HUES6 (cell line): ENCODE data around the gene USP34.
A peak's percentile ranks its signal among the peaks of the same experiment; 100 is the strongest.

Source experiments
- H3K27ac ChIP-seq: 2 replicates; pipeline ENCODE4 v1.7.0; 2013; ENCODE audit warnings: low read depth, mild to moderate bottlenecking, low read length, inconsistent platforms
- H3K27me3 ChIP-seq: 2 replicates; pipeline ENCODE4 v1.6.1; 2013; ENCODE audit warnings: low read length; ENCODE audit not compliant: control insufficient read depth, insufficient read depth
- H3K36me3 ChIP-seq: 2 replicates; pipeline ENCODE4 v1.6.1; 2013; ENCODE audit warnings: low read length; ENCODE audit not compliant: control insufficient read depth, insufficient read depth
- H3K4me1 ChIP-seq: 2 replicates; pipeline ENCODE4 v1.6.1; 2013; ENCODE audit warnings: low read length; ENCODE audit not compliant: control insufficient read depth, insufficient read depth
- H3K4me3 ChIP-seq: 2 replicates; pipeline ENCODE4 v1.5.1; 2013; ENCODE audit warnings: low read depth, low read length
- H3K9ac ChIP-seq: one replicate; pipeline ENCODE4 v1.6.1; 2013; ENCODE audit warnings: mild to moderate bottlenecking, low read length
- H3K9me3 ChIP-seq: 2 replicates; pipeline ENCODE4 v1.6.1; 2013; ENCODE audit warnings: low read depth, low read length; ENCODE audit not compliant: control insufficient read depth, insufficient read depth

USP34 gene

DNA sequence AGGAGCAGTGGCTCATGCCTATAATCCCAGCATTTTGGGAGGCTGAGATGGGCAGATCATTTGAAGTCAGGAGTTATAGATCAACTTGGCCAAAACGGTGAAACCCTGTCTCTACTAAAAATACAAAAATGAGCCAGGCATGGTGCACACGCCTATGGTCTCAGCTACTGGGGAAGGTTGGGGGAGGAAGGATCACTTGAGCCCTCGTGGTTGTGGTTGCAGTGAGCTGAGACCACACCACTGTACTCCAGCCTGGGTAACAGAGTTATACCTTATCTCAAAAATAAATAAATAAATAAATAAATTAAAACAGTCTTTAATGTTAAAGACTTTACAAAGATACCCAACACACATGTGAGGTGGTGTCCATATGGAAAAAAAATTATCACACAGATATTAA is 174.9 kb downstream of the USP34 start:
- Histone ChIP-seq H3K36me3 (peaks cover 58% of the 10 kb centered on the region), H3K4me3 (no peak overlapping the region), H3K27ac (no peak overlapping the region), H3K9me3 (no peaks in the 10 kb centered on the region), H3K4me1 (no peaks in the 10 kb centered on the region), H3K9ac (no peak overlapping the region), H3K27me3 (no peaks in the 10 kb centered on the region)

DNA sequence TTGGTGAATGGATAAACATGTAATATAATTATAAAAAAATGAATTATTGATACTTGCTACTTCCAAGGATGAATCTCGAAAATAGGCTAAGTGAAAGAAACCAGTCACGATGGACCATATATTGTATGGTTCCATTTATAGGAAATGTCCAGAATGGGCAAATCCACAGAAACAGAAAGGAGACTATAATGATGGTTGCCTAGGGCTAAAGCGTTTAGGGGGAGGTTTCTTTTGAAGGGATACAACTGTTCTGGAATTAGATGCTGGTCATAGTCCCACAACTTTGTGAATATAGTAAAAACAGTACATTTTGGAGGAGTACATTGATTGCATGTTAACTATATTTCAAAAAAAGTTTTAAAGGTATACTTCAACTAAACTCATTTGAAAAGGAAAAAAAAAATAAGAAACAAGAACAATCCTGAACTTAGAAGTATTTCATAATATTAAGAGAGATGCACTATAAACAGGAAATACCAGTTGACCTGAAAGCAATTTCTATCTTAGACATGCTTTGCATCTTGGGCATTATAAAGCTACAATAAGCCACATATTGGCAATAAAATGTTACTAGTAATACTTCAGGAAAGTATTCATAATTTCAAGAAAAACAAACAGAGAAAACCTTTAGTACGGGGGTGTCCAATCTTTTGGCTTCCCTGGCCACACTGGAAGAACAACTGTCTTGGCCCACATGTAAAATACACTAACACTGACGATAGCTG is 178.9 kb downstream of the USP34 start:
- Histone ChIP-seq H3K4me1 (no peaks in the 10 kb centered on the region), H3K27me3 (no peaks in the 10 kb centered on the region), H3K4me3 (no peak overlapping the region), H3K9ac (no peak overlapping the region), H3K36me3 (peaks cover 73% of the 10 kb centered on the region), H3K27ac (no peak overlapping the region), H3K9me3 (no peaks in the 10 kb centered on the region)

DNA sequence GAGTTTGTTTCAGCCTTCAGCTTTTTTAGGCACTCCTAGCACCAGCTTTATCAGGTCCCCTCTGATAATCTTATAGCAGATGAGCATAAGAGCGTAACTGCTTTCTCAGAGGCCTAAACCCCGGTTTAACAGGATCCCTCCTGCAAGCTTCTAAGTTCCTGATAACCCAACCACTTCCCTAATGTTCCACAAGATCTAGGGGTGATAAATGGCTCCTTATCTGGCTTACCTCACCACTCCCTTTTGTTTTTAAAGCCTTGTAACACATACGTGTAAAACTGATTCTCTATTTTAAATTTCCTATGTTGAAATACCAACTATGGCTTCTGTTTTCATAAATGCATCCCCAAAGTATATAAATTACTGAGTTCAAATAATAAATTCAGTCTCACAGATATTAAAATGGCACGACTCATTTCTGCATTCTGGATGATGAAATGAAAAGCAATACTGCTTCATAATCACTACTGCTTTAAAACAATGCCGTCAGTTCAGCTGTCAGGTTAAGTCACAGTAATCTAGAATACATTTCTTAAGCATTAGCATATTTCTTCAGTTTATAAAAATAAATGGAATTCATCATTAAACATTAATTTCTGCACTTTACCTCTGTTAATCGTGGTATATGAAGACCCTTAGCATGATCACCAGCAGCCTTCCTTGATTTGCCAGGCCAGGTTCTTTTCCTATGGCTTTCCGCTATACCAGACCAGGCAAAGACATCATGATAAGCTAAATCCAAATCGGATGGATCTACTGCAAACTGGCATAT is 182.6 kb downstream of the USP34 start:
- no peaks in the 10 kb centered on the region for H3K4me1 ChIP-seq
- no peak overlapping the region for H3K9ac ChIP-seq
- H3K27ac ChIP-seq = no peak overlapping the region
- H3K36me3 ChIP-seq = peaks cover 47% of the 10 kb centered on the region
- H3K9me3 ChIP-seq = no peaks in the 10 kb centered on the region
- H3K4me3 ChIP-seq = no peak overlapping the region
- H3K27me3 ChIP-seq = no peaks in the 10 kb centered on the region

DNA sequence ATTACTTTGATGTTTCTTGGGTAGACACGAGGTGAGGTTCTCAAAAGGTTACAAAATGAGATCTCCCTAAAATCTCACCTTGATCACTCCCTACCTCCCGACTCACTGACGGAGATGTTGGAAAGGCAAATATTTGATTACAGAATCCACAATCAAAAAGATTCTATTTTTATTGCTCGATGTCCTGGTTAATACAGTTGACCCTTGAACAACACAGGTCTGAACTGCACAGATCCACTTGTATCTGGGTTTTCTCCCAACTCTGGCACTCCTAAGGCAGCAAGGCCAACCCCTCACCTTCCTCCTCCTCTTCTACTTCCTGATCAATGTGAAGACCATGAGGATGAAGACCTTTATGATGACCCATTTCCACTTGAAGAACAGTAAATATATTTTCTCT is 183.6 kb downstream of the USP34 start:
- Histone ChIP-seq H3K9me3 (no peaks in the 10 kb centered on the region), H3K27me3 (no peaks in the 10 kb centered on the region), H3K4me1 (no peaks in the 10 kb centered on the region), H3K36me3 (peaks cover 52% of the 10 kb centered on the region), H3K9ac (no peak overlapping the region), H3K27ac (no peak overlapping the region), H3K4me3 (no peak overlapping the region)

DNA sequence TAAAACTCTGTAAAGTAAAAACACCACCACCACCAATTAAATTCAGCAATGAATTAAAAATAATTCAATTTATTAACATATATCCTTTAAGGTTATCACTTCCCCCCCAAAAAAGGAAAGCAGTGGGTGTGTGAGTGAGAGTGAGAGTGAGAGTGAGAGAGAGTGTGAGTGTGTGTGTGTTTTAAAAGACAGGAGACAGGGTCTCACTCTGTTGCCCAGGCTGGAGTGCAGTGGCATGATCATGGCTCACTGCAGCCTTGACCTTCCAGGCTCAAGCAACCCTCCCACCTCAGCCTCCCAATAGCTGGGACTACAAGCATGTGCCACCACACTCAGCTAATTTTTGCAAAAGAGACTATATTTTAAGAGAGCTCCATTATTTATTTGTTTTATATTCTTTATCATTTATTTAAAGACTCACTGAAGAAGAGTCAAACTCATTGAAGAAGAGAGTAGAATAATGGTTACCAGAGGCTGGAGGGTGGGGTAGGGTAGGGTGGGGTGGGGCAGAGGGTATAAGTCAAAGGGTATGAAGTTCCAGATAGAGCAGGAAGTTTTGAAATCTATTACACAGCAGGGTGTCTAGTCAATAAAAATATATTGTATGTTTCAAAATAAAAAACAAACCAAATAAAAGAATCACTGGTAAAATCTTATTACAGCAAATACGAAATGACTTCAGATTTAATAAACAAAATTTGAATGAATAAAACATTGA is 187.3 kb downstream of the USP34 start:
- H3K36me3 ChIP-seq = peaks cover 40% of the 10 kb centered on the region

DNA sequence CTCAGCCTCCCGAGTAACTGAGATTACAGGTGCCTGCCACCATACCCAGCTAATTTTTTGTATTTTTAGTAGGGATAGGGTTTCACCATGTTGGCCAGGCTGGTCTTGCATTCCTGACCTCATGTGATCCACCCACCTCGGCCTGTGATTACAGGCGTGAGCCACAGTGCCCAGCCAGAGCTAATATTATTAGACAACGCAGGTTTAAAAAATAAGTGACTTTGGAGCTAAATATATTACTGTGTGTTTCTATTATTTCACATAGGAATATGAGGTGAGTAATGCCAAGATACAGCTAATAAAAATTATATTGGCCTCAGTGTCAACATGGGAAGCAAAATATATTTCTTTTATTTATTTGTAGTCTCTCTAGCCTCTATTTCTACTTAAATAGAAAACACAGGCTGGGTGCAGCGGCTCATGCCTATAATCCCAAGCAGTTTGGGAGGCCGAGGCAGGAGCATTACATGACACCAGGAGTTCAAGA is 188.7 kb downstream of the USP34 start:
- no peak overlapping the region for H3K9ac ChIP-seq
- no peaks in the 10 kb centered on the region for H3K4me1 ChIP-seq
- no peaks in the 10 kb centered on the region for H3K9me3 ChIP-seq
- H3K36me3 ChIP-seq = peaks cover 38% of the 10 kb centered on the region
- no peak overlapping the region for H3K4me3 ChIP-seq
- no peak overlapping the region for H3K27ac ChIP-seq
- no peaks in the 10 kb centered on the region for H3K27me3 ChIP-seq

More for the DNA sequence above, 187.3 kb downstream of the USP34 start:
- Histone ChIP-seq H3K27ac (no peak overlapping the region), H3K4me3 (no peak overlapping the region), H3K4me1 (no peaks in the 10 kb centered on the region), H3K9ac (no peak overlapping the region), H3K27me3 (no peaks in the 10 kb centered on the region), H3K9me3 (no peaks in the 10 kb centered on the region)

DNA sequence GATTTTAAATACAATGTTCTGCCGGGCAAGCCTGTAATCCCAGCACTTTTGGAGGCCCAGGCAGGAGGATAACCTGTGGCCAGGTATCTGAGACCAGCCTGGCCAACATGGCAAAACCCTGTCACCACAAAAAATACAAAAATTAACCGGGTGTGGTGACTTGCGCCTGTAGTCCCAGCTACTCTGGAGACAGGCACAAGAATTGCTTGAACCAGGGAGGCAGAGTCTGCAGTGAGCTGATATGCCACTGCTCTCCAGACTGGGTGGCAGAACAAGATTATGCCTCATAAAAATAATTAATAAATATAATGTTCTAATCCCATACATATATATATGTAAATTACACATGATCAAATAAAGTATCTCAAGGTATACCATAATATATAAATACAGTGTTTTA is 189.6 kb downstream of the USP34 start:
- Histone ChIP-seq H3K4me3 (no peak overlapping the region), H3K36me3 (peaks cover 42% of the 10 kb centered on the region), H3K9ac (no peak overlapping the region), H3K27ac (no peak overlapping the region), H3K4me1 (no peaks in the 10 kb centered on the region), H3K9me3 (no peaks in the 10 kb centered on the region), H3K27me3 (no peaks in the 10 kb centered on the region)

DNA sequence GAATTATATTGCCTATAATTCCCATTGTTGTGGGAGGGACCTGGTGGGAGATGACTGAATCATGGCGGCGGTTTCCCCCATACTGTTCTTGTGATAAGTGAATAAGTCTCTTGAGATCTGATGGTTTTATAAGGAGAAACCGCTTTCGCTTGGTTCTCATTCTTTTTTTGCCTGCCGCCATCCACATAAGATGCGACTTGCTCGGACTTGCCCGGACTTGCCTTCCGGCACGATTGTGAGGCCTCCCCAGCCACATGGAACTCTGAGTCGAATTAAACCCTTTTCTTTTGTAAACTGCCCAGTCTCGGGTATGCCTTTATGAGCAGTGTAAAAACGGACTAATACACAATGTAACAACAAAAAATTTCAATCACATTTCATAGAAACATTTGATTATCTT is 193.1 kb downstream of the USP34 start:
- H3K4me1 ChIP-seq = no peaks in the 10 kb centered on the region
- no peaks in the 10 kb centered on the region for H3K9me3 ChIP-seq
- H3K36me3 ChIP-seq = peaks cover 47% of the 10 kb centered on the region
- no peak overlapping the region for H3K9ac ChIP-seq
- no peaks in the 10 kb centered on the region for H3K27me3 ChIP-seq
- peak overlapping the region; percentile 72 for H3K27ac ChIP-seq
- no peak overlapping the region for H3K4me3 ChIP-seq

DNA sequence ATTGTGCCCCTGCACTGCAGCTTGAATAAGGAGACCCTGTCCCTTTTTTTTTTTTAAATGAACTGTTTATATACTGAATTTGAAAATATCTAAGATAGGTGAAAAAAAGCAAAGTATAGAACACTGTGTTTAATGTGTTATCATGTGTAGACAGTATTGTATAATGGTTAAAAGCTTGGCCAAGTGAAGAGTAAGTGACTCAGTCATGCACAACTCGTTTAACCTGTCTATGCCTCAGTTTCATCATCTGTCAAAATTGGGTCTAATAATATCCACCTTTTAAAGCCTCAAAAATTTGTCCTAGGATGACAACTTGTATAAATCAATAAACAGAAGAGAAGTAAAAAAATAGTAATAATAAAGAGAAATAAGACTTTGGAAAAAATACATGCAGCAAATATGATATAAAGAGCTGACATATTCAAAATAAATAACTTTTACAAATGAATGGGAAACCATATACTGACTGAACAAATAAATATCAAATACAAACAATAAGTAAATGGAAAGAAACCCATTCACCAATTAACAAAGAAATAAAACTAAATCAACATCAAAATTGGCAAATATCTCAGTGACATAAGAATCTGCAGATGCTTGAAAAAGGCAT is 195.2 kb downstream of the USP34 start:
- no peaks in the 10 kb centered on the region for H3K4me1 ChIP-seq
- peaks cover 42% of the 10 kb centered on the region for H3K36me3 ChIP-seq
- H3K27ac ChIP-seq = no peak overlapping the region

DNA sequence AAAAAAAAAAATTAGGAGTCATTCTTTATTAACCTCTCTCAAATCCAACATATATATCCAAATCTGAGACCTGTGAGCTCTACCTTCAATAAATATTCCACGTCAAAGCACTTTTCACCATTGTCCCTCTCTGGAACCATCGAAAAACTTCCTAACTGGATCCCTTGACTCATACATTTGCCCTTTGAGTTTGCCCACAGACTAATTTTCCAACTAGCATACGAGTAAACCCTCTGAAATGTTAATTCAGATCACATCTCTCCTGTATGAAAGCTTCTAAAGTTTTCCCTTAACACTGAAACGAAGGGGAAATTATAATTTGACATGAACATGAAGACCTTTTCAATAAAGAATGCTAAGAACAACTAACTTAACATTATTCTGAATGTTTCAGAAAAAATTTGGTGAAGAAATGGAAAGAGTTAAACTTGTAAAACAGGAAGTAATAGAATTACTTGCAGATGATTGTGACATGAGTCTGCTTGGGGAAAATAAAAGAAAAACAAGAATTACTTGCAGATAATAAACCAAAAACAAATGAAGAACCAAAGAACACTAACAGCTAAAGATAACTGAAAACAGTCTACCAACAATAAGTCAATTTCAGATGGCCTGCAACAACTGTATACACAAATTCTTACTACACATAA is 198.3 kb downstream of the USP34 start:
- Histone ChIP-seq H3K27me3 (no peaks in the 10 kb centered on the region), H3K9me3 (no peaks in the 10 kb centered on the region), H3K27ac (no peak overlapping the region), H3K4me3 (no peak overlapping the region), H3K4me1 (no peaks in the 10 kb centered on the region), H3K9ac (no peak overlapping the region), H3K36me3 (peaks cover 40% of the 10 kb centered on the region)

More for the DNA sequence above, 195.2 kb downstream of the USP34 start:
- Histone ChIP-seq H3K27me3 (no peaks in the 10 kb centered on the region), H3K9me3 (no peaks in the 10 kb centered on the region), H3K4me3 (no peak overlapping the region), H3K9ac (no peak overlapping the region)
